OCI-M2 (cell line): Measurements from ENCODE around the gene TMEM97.

ENCODE experiments used
- DNase-seq: peaks from one replicate; lab custom pipeline; 2025; ENCODE audit not compliant: unreplicated experiment; lab: John Stamatoyannopoulos, UW

The TMEM97 gene

GRCh38 chr17:28315846-28316705 is 2.9 kb upstream of the TMEM97 start:
- DNase-seq, result no peak

- DNase-seq, result no peak
Measured at GRCh38 chr17:28317099-28317965, 1.7 kb upstream of the TMEM97 start.

DNA sequence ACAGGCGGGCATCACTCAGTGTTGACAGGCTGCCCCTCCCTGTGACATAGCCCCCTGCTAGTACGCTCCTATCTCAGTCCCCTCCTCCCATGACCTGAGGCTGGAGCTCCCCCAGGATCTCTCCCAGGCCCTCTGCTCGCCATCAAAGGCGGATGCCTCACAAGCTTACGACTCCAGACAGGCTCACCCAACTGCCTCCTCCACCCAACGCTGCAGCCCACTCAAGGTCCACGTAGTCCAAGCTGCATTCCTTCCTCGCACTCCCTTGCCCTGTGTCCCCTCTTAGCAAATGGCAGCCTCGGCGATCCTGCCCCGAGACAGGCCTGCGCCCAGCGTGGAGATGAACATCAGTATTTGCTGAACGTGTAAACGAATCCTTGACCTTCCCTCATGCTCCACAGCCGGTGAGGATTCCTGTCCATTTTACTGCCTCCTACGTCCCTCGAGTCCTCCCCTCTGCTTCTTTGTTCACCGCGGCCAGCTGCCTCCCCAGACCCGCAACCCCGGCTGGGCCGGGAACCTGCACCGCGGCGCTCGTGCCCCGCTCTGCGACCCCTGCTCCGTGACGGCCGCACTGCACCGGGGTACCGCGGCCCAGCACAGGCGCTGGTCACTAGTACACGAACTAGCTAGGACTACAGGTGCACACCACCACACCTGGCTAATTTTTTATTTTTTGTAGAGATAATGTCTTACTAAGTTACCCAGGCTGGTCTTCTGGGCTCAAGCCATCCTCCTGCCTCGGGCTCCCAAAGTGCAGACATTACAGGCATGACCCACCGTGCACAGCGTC is 838 bp upstream of the TMEM97 start:
- DNase-seq, result no peak

DNA sequence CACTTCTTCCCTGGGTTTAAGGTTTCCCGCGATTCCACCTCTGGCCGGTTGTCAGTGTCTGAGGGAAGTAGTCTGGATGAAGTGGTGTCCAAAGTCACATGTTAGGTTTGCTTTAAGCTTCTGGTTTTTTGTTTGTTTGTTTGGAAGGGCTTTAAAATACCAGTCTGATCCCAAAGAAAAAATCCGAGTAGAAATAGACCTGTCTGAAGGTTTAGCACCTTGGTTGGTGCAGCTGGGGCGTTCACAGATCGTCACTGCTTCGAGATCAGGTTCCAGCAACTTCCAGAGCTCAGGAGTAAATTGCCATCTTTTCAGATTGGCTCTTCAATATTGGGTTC is 567 bp downstream of the TMEM97 start:
- no peak for DNase-seq

GRCh38 chr17:28320215-28321061 is 1.4 kb downstream of the TMEM97 start:
- no peak for DNase-seq

GRCh38 chr17:28324267-28324745 is 5.3 kb downstream of the TMEM97 start:
- no peak for DNase-seq

GRCh38 chr17:28324781-28325180 is 5.8 kb downstream of the TMEM97 start:
- no peak for DNase-seq

GRCh38 chr17:28325211-28325610 is 6.2 kb downstream of the TMEM97 start:
- DNase-seq, result no peak

DNA sequence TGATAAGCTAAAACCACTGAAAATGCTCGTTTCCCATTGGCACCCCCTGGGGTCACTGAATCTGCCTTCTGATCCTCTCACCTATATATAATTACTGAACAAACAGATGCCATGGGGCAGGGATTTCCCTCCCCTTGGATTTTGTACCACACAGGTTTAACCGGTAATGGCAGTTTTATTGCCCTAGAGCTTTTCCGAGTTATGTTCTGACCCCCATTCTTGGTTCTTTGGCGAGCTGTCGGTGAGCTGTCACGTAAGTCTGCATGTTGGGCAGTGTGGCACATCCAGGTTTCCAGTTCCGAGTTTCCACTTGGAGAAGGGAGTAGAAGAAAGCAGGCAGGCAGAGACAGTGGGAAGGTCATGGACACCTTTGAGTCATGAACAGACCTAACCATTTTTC is 7.1 kb downstream of the TMEM97 start:
- DNase-seq, result no peak

DNA sequence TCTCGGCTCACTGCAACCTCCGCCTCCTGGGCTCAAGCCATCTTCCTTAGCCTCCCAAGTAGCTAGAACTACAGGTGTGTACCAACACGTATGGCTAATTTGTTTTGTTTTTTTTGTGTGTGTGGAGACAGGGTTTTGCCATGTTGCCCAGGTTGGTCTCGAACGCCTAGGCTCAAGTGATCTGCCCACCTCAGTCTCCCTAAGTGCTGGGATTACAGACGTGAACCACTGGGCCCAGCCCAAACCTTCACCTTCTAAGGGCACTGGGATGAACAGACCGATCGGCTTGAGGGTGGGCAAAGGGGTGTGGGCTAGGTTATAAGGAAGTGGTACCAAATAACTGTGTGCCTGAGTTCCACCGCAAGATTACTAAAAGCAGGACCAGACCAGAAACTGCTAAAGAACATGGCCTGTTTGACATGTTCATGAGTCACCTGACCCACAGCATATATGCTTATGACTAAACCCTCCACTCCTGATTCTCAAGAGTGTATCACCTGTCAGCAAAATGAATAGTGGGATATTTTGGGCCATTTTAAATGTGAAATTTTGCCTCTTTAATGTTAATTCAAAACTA is 8.1 kb downstream of the TMEM97 start:
- DNase-seq, result no peak

- DNase-seq, result no peak
Measured at GRCh38 chr17:28327709-28328108, 8.7 kb downstream of the TMEM97 start.

DNA sequence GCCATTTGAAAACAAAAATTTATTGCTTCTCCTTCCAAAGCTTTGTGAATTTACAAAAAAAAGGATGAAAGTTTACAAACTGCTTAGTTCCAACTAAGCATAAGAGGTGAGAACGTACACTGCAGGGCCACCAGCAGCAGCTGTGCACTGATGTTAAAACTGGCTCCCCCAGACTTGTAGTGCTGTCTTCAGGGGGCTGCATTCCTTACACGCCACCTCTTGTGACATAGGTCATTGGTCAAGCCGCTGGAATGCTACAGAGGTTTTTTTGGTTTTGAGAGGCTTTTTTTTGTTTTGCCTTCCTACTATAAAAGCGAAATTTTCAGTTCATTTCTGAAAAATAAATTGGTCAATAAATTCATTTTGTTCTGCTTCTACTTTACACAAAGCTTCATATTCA is 9.3 kb downstream of the TMEM97 start:
- DNase-seq, result no peak

DNA sequence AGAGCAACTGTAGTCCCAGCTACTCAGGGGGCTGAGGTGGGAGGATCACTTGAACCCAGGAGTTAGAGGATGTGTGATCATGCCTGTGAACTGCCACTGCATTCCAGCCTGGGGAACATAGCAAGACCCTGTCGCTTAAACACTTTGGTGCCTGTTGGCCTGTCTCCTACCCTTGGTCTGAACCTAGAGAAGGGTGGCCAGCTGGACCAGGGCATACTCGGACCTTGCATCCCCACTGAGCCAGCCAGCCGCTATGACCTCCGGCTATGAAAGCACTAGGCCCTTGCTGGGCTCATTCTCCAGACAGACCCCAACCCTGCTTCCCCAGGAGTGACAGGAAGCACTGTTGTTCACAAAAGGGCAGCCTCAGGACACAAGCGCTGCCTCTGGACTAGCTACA is 11.7 kb downstream of the TMEM97 start:
- no peak for DNase-seq

DNA sequence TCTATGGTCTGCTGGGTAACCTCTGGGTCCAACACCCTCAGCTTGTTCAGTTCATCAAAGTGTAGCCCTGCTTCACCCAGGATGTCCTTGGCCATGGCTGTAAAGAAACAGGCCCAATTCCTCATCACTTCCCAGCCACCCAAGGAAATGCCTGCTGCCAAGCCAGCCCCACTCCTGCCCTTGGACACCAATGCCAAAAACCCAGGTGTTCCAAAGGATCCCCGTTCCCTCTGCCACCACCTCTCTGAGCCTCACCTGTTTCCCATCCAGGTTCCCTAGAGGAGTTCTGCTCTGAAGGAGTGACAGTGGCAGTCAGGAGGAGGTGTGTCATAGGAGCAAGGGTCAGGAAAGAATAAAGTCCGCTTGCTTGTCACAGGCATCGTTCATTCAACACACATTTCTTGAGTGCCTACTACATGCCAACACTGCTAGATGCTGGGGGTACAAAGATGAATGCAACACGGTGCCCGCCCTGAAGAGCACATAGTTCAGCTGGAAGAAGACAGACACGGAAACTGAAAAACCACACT is 13.0 kb downstream of the TMEM97 start:
- DNase-seq, result no peak

GRCh38 chr17:28333083-28333746 is 14.2 kb downstream of the TMEM97 start:
- DNase-seq, result no peak

DNA sequence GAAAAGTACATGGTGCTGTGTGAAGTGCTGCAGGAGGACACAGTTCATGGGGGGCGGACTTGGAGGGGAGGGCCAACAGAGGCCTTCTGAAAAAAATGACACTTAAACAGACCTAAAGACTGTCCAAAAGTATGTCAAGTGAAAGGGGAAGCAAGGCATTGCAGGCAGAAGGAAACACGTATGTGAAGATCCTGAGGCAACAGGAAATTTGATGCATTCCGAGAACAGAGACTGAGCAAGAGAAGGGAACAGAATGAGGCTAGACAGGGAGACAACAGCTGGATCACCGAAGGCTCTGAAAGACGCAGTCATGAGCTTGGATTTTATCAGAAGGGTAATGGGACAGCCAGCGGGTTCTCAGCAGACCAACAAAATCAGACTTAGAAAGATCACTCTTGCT is 15.2 kb downstream of the TMEM97 start:
- DNase-seq, result no peak

- no peak for DNase-seq
Measured at GRCh38 chr17:28334666-28335200, 15.7 kb downstream of the TMEM97 start.

DNA sequence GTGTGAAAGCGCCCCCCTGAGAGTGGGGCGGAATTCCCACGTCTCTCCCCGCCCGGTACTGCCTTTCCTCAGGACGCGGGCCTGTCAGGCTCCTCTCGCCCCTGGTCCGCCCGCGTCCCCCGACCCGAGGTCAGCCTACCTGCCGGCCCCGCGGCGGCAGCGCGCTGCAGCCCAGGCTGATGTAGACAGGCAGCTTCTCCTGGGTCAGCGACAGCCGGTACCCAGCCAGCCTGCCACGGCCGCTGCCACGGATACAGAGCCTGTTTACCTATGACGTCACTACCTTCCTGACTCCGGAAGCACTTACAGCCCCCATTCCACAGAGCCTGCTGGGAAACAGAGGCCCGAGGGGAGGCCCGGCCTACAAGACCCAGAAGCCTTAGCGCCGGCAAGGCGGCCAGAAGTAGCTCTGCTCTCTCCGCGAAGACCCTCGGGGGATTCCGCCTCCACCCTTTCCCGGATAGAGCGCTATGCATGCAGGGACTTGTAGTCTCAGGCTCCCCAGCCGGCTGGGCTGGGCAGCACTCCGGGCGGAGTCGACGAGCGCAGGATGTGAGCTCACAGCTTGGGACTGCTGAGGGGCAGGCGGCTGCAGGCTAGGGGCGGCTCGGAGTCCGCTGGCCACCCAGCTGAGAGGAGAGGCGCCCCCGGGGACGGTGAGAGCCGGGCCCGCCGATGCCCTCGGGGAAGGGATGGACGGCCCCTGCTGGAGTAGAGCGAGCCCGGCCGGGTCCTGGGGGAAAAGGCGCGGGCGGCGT is 16.4 kb downstream of the TMEM97 start, which contains the start of the genes IFT20 and TNFAIP1:
TSS of gene IFT20 (minus strand) at position 272 of the 758 bp plus-strand sequence. CDS start 3,487 bp downstream, outside the sequence.
TSS of gene TNFAIP1 (plus strand) at position 561 of the 758 bp plus-strand sequence. CDS start 3,761 bp downstream, outside the sequence.
- peak; percentile 76 for DNase-seq
